HG02981 (cell line): ENCODE data around the gene KLHL35.

Source experiments
- ATAC-seq: cut with Tn5 transposase; IDR thresholded peaks from one replicate; pipeline ENCODE4 v1.9.1; 2021; ENCODE audit warnings: mild to moderate bottlenecking, moderate library complexity; ENCODE audit not compliant: unreplicated experiment

Gene KLHL35

DNA sequence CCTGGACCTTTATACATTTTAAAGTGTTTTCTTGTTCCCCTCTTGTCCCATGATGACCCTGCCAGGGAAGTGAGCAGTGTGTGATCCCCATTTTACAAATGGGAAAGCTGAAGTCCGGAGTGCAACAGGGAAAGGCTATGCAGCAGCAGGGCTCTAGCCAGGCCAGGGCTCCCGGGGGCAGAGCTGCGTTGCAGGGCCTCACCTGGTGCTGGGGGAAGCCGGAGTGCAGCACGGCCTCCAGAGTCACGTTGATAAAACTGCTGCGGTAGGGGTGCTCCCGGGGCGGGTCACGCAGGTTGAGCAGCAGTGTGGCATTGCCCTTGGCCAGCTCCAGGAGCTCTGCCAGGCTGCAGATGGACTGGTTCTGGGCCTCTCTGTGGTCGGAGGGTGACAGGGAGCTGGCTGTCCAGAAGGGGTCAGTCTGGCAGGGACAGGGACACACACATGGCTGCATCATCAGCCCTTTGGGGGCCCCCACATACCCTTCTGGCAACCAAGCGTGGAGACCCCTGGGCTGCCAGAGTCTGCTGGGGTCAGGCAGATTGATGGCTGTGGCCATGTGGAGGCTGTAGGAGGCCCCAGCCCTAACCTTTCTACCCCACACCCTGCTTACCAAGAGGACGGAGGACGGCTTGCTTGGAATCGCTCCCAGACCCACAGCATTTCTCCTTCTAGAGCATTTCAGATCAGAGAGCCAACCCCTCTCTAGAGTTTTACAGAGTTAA is 9.3 kb upstream of the KLHL35 start:
- ATAC-seq, result no peak

DNA sequence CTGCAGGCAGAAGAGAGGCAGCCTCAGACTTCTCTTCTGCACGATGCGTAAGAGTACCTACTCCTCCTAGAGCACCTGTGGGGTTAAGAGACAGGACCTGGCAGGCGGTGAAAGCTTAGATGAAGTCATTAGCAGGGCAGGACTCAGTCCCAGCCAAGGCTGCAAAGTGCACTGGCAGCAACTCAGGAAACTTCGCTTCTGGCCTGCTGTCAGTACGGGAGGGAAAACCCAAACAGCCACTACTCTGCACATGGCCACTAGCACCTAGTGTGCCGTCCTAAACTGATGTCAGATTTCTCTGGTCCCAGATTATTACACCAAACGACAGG is 8.8 kb upstream of the KLHL35 start:
- no peak for ATAC-seq

DNA sequence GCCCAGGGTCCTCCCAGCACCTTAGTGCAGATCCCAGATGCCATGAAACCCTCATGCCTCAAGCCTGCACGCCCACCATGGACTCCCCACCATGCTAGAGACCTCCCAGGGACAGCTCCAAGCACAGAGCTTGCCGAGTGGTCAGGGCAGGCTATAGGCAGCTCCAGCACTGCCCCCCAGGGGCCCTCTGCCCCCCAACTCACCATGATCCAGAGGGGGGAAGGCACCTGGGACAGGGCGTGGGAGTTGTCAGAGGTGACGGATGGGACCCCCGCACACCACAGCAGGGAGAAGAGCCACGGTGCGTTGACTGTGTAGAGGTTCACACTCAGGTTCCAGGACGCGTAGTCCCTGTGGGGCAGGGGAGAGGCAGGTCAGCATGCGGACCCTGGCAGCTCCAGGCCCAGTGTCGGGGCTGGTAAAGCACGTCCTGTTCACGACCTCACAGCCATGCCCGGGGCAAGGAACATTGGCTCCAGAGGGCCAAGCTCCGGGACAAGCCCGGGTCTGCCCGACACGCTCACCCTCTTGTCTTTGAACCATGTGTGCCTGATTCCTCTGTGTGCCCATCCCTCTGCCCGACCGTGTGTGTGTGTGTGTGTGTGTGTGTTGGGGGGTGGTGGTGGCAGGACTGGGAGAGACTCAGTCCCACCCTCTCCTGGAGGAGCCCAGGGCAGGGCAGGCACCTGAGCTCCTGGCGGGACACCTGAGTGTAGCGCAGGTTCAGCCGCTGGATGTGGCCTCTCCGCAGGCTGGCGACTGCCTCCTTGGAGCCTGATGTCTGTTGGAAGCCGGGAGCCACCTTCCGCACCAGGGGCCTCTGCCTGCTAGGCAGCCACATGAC is 8.2 kb upstream of the KLHL35 start:
- no peak for ATAC-seq

DNA sequence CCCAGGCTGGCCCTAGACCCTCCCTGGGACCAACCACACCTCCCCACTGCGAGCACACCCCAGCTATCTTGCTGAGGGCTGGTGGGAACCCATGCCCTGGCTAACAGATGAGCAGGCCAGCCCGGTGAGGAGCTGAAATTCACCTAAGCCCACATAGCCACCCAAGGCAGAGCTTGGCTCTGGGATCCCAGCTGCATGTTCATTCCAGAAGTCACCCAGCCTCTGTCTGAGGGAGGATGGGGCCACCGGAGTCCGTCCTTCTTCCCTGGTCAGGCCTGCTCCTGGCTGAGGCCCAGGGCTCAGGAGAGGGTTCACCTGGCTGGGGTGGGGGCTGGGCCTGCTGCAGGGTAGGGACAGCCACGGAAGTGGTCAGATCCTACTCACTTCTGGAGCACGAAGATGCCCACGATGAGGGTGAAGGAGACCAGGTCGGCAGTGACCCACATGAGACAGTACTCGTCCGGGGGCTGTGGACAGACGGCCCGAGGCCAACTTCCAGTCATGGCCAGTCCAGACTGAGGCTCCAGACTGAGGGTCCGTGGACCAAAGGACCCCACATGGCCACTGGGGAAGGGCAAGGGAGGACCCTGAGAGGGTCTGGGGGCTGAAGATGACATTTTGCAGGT is 6.6 kb upstream of the KLHL35 start:
- ATAC-seq, result no peak

DNA sequence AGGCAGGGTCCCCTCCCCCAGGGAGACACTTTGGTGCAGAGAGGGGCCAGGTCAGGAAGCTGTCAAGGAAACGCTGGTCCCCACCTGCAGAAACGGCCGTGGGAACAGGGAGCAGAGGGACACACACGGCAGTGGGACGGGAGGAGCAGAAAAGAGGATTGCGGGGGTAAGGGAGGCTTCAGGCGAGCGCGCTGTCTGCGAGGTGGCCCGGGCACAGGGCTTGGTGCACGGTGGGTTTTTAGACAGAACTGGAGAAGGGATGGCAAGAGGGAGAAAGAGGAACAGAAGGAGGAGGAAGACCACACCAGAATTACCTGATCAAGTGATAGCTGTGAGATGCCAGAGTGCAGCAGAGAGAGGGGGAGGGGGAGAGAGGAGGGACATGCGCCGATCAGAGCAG is 6.0 kb upstream of the KLHL35 start:
- ATAC-seq, result no peak

DNA sequence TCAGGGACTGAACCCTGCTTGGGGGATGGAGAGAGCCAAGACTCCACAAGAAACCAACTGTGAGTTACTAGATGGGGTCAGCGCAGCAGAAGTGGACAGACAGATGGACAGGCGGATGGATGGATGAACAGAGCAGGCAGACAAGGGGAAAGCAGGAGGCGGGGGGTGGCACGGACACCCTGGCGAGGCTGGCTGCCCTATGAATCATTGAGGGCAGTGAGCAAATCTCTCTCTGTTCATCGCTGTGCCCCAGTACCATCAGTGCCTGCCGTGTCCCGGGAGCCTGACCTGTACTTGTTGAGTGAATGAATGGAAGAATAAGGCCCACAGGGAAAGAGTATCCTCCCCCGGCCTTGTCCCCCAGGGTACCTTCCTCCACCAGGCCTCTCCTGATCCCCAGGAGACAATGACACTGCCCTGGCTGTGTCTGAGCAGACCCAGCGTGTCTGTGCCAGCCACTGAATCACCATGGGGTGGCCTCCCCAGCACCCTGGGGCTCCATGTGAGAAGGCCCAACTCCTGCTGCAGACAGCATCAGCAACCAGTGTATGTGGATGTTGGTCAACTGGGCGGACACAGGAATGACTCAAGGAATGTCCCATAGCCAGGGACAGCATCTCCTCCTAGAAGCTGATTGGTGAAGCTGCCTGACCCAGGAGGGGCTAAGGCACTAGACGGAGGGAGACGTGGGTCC is 5.1 kb upstream of the KLHL35 start:
- ATAC-seq, result no peak

DNA sequence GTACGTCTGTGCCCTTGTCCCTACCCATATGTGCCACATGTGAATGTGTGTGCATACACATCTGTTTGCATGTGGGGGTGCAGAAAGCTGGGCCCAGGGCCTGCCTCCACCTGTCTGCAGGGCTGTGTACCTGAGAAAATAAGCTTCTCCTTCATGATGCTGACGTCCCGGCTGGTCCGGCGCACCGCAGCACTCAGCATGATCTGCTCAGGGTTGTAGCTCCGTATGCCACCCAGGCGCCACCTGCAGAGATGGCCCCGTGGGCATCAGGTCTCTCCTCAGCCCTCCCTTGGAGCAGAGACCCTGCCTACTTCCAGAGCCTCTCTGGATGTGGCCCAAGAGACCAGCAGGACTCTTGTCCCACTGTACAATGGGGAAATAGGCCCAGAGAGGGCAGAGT is 3.8 kb upstream of the KLHL35 start:
- ATAC-seq, result no peak

DNA sequence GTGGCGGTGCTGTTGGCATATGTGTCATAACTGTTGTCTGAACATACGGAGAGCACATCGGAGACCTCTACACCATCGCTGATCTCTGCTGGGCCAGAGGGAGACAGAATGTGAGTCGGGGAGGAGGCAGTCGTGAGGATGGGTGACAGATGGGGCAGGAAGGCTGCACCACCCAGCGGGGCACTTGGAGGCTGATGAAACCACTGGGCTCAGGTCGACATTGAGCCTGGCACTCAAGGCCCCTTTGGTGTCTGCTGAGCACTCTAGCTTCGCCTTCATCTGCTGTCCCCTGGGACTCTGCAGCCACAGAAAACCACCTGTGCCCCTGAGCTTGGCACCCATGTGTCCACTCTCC is 2.5 kb upstream of the KLHL35 start:
- ATAC-seq, result no peak

DNA sequence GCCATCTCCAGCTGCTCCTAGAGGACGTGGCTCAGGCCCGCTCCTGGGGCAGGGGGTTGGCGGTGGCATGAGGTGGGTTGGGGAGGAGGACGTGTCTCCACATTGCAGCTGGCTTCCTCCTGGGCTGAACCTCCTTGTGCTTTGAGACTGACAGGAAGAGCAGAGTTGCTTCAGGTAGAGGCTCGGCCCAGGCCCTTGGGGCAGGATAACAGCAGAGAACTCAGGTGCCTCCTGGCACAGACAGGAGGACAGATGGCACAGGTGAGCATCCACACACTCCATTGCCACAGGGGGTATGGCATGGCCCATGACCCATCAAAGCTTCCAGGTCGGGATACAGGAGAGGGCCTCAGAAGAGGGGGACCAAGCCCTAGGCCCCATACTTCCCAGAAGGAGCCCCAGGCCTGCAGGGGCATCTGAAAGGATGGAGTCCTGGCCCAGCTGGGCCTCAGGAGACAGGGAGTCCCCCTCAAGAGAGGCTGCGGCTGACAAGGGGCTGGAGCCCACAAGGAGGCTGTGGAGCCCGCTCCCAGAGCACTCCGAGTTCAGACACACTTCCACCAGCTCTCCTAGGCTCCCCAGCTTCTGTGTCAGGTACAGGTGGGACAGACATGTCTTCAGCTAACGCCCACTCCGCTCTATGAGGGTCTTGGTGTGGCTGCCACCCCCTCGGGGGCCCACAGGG is 2.0 kb upstream of the KLHL35 start:
- no peak for ATAC-seq

DNA sequence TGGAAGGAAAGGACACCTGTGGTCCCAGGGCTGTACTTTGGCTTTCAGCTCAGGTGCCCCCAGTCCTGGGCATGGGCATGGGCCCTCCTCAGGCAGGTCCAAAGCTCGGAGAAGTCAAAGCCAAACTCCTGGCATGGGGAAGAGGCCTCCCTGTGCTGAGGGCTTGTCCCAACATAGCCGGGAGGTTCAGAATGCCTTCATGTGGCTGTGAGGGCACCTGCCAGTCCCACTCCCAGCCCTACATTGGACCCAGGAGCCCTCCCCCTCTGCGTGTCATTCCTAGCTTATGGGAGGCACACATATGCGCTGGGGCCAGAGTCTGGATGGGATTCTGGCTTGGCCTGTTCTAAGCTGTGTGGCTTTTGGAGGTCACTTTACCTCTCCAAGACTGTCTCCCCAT is 1.0 kb upstream of the KLHL35 start:
- ATAC-seq, result no peak

DNA sequence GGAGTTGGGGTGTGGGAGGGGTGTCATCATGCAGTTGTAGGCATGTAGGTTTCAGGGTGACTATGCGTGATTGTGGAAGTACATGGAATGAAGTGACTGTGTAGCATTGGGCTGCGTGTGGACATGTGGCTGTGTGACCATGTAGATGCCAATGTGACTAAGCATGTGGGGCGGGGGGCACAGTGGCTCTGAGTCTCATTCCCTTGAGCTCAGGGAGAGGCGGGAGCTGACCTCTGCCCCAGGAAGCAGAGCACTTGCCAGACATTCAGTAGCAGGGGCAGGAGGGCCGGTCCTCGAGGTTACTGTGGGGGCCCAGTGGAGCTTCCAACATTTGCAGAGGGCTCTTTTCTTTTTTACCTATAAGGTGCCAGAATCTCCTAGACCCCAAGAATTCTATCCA is 440 bp upstream of the KLHL35 start:
- no peak for ATAC-seq

DNA sequence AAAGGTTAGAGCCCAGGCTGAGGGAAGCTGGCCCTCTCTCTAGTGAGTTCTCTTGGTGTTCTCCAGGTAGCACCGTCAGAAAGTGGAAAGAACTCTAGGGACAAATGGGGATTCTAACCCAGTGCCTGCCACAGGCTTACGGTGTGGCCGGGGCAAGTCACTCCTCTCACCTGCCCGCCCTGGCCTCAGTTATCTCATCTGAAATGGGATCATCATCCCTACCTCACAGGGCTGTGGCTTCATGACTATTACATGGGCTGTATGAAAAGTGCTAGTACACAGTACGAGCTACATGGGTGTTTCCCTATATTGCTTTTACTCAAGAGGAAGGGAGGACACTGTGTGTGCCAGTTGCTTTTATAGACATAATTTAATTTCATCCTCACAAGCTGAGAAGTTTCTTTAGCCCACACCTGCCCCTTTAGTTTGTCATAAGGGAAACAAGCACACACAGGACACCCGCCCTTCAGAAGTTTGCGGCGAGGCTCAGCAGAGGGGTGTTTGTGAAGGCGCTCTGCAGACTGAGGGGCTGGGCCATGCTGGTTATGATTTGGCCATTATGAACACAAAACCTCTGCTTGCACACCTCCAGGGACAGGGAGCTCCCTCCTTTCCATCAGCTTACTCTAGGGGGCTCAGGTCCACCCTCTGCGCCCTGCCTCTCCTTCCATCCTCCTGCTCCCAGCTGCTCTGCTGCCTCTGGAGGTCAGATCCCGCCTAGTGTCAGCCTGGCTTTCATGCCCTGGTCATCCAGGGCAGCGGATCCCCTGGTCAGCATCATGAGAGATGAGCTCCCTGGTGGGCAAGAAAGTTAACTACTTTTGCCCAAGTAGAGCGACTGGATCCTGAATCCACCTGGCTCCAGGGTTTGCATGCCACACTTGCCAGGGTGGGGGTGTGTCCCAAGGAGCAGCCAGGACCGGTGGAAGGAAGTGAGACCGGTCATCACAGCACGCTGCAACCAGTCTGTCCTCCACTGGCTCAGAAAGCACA is 1.2 kb downstream of the KLHL35 start:
- ATAC-seq, result no peak

DNA sequence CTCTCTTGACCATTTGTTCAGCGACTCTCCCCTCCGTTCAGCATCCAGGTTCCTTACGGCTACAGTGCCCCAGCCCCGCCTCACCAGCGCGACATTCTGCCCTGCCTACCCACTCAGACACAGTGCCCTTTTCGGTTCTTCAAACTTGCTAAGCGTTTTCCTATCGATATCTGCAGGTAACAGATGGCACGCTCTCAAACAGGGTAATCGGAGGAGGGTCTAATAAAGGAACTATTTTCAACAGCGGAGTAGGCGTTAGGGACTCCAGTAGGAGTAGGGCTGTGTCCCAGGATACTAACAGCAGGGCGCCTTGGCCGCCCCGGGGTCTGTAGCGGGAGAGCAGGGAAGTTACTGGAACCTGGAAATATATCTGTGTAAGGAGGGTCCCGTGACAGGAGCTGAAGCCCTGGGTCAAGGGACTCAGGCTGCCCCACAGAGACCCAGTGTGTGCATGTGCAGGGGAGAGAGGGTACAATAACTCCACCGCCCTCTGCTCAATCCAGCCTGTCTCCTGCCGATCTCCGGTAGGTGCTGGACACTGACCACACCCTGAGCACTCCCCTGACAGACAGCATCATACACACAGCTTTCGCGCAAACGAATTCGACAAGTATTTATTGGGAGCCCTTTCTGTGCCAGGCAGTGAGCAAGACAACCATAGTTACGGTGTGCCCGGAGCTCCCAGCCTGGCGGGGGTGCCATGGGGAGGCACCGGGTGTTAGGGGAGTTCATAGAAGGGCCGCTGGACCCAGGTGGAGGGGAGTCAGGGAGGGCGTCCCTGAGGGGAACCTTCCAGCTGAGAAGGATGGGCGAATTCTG is 2.1 kb downstream of the KLHL35 start:
- ATAC-seq, result no peak

DNA sequence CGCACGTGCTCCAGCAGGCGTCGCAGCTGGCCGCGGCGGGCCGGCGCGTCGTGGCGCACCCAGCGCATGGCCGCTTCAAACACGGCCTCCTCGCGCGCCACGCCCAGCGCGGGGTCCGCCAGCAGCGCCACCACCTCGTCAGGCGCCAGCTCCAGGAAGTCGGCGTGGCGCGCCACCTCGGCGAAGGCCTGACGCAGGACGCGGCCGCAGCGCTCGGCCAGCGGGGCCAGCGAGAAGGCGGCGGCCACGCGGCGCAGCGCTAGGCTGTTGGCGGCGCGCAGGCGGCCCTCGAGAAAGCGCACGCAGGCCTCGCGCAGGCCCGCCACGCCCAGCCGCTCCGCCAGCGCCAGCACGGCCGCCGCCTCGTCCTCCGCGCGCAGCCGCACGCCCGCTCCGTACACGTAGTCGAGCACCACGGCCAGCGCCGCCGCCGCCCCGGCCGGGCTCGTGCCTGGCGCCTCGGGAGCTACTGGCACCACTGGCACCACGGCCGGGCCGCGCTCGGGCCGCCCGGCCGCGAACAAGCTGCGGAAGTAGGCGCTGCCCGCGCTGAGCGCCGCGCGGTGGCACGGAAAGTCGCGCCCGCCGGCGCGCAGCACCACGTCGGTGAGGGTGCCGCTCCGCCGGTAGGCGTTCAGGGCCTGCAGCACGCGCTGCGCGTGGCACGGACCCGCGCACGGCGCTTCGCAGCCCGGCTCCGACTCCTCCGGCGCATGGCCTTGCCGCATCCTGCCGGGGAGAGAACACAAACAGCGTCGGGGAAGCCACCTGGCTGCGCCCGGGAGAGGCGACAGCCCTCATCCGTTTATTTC is 2.9 kb downstream of the KLHL35 start:
- no peak for ATAC-seq

DNA sequence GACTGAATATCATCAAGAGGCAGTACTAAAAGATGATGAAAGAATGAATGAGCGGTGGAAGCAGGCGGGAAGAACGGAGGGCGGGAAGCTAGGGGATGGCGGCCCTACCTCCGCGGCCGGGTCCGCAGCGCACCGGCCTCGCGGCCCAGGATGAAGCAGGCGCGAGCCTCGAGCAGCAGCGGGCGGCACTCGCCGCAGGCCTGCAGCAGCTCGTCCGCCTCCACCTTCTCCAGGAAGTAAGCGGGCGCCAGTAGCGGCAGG is 3.4 kb downstream of the KLHL35 start:
- ATAC-seq, result no peak

DNA sequence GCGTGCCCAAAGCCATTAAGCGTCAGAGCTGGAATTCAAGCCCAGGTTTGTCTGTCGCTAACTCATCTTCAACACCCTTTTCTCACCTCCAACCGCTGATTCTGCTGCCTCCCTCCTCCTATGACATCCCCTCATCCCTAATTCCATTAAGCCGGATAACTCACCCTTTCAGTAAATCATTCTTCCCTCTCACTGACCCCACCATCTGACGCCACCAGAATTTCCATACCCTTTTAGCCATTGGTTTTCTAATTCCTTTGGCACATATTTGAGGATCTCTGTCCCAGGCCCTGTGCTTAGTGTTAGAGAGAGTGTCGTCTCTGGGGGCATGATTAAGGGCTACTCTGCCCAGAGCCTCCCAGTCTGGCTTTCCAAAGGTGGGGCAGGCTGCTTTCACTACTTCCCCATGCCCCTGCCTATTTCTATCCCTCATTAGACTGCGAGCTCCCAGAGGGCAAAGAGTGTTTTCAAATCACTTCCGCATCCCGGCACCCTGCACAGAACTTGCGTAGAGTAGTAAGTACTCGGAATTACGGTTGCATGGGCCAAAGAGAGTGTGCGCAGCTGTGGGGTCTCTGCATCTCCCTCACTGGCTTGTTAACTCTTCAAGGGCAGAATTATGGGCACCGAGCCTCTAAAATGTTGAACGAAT is 3.9 kb downstream of the KLHL35 start:
- no peak for ATAC-seq

DNA sequence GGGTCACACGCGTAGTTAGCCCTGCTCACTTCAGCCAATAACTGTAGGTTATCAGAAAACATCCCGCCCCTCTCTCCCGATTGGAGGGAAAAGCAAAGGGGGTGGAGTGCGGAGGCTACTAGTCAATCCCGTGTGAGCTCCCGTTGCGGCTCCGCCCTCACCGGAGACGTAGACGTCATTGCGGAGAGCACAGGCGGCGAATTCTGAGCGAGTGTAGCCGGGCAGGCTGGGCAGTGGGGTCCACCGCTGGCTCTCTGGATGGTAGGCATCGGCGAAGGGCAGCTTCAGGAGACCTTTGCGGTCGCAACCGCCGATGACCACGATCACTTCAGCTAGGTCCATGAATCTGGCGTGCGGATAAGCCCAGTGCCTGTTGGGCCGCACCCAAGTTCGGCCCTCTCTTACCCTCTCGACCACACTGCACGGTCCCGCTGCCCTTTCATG is 4.7 kb downstream of the KLHL35 start:
- ATAC-seq, result no peak

DNA sequence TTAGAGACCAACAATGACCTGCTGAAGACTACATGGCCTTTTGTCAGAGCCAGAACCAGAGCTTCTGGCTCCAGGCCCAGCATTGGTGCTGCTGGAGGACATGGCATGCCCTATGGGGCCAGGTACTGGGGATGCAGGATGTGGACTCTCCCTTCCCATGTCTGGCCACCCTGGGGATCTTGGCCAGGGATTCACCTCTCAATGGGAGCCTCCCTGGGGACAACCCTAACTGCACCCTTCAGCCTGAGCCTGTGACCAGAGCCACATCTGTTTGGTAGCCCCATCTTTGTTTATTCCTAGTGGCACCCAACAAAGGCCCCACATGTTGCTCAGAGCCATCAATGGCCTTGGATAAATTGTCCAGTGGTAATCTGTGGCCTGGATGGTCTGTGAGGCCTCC is 5.8 kb downstream of the KLHL35 start:
- no peak for ATAC-seq
